SK-N-MC (cell line): ENCODE data around the gene CST3.
A peak's percentile ranks its signal among the peaks of the same experiment; 100 is the strongest.
"Not testable (repeated sequence)": the region's sequence is repeated elsewhere in the genome, so short reads cannot be mapped to it uniquely, and the experiment has no call there.

Source experiments
- DNase-seq: peaks from one replicate; pipeline ENCODE4 v3.0.0-alpha.2; 2011; ENCODE audit warnings: low read depth, low spot score
- H3K27ac ChIP-seq: fragments of 200-600 bp; sonication (generic); 2 replicates; pipeline ENCODE4 v1.5.1; 2016; ENCODE audit warnings: mixed run types
- H3K36me3 ChIP-seq: fragments of 200-600 bp; sonication (generic); 2 replicates; pipeline ENCODE4 v1.6.1; 2017; ENCODE audit warnings: antibody characterized with exemption, low read length, mixed read lengths; ENCODE audit not compliant: insufficient read depth
- H3K4me3 ChIP-seq: fragments of 200-600 bp; sonication (generic); 2 replicates; pipeline ENCODE4 v1.5.1; 2016
- H3K9ac ChIP-seq: fragments of 200-600 bp; sonication (generic); 2 replicates; pipeline ENCODE4 v1.8.0; 2017; ENCODE audit warnings: mixed run types, mixed read lengths; ENCODE audit not compliant: insufficient read length
- H3K9me3 ChIP-seq: fragments of 200-600 bp; sonication (generic); 2 replicates; pipeline ENCODE4 v1.6.1; 2017; ENCODE audit warnings: low read depth, mild to moderate bottlenecking, antibody characterized with exemption, low read length, moderate library complexity, mixed read lengths
- EZH2 ChIP-seq: fragments of 200-600 bp; sonication (generic); IDR thresholded peaks from one replicate; pipeline ENCODE4 v1.6.1; 2017; ENCODE audit warnings: antibody characterized with exemption
- FOXP2 ChIP-seq: optimal IDR thresholded peaks from 2 replicates; pipeline ENCODE3; 2011; ENCODE audit warnings: mild to moderate bottlenecking, moderate library complexity; ENCODE audit not compliant: insufficient read depth; ENCODE audit errors: extremely low read length, control extremely low read depth
- POLR2AphosphoS5 ChIP-seq: IDR thresholded peaks from 2 replicates; pipeline ENCODE4 v1.6.1; 2012; ENCODE audit warnings: mild to moderate bottlenecking, low read depth, low read length, borderline replicate concordance

Gene CST3, protein sequence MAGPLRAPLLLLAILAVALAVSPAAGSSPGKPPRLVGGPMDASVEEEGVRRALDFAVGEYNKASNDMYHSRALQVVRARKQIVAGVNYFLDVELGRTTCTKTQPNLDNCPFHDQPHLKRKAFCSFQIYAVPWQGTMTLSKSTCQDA

GRCh38 chr20:23637282-23638221 is at the start of gene CST3:
TSS of gene CST3 (minus strand) at chr20:23637955. CDS start at chr20:23637862, 93 bp downstream.
- no peaks in the 10 kb centered on the region for H3K36me3 ChIP-seq
- H3K27ac ChIP-seq = no peak within 1 kb of the TSS
- TF ChIP-seq POLR2AphosphoS5 = peak; percentile 59; the same call in 1 of the 2 replicates
- no peak for TF ChIP-seq FOXP2
- H3K9me3 ChIP-seq = no peaks in the 10 kb centered on the region
- DNase-seq = no peak
- peak within 1 kb of the TSS; percentile 79 for H3K9ac ChIP-seq
- peak within 1 kb of the TSS; percentile 89 for H3K4me3 ChIP-seq

DNA sequence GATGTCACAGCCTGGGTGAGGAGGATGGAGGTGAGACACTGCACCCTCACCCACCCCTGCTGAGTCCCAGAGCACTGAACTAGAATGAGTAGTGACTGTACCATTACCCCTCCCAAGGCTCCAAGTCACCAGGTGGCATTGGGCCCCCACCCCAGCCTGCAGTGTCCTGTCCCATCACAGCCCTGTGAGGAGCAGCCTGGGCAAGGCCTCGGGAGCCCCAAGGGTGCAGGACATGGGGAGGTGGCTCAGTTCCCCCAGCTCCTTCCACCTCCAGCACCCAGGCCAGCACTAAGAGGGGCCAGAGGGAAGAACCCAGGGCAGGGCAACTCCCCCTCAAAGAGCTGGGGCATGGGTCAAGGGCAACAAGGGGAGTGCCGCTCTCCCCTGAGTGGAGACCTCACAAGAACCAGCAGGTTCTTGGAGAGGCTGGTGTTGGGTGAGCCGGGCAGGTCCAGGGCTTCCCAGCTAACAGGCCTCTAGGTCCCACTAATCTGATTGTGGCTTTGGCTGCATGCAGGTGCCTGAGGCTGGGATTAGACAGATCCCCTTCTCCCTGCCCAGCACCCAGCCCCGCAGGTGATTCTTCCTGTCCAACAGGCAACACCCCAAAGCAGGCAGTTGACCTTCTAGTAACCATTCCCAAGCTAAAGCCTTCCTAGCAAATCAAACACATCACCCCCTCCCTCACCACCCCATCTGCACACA is 48.4 kb upstream of the CST3 start:
- Histone ChIP-seq H3K27ac (no peak overlapping the region), H3K9me3 (no peaks in the 10 kb centered on the region), H3K36me3 (no peaks in the 10 kb centered on the region), H3K9ac (no peak overlapping the region), H3K4me3 (no peak overlapping the region)
- no peak for TF ChIP-seq POLR2AphosphoS5
- TF ChIP-seq EZH2 = no peak
- no peak for TF ChIP-seq FOXP2
- no peak for DNase-seq

DNA sequence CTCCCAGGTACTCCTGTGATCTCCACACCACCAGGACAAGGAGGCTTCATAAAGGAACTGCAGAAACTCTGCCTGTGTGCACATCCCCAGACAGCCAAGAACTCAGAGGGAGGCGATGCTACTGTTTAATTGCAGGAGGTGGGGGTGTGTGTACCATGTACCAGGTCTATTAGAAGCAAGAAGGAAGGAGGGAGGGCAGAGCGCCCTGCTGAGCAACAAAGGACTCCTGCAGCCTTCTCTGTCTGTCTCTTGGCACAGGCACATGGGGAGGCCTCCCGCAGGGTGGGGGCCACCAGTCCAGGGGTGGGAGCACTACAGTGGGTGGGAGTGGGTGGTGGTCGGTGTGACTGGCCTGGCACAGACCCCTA is 47.8 kb upstream of the CST3 start:
- H3K9me3 ChIP-seq, H3K9ac ChIP-seq, H3K36me3 ChIP-seq, H3K27ac ChIP-seq, DNase-seq, H3K4me3 ChIP-seq: not testable (repeated sequence)

GRCh38 chr20:23684261-23684660 is 46.5 kb upstream of the CST3 start:
- no peak overlapping the region for H3K27ac ChIP-seq

DNA sequence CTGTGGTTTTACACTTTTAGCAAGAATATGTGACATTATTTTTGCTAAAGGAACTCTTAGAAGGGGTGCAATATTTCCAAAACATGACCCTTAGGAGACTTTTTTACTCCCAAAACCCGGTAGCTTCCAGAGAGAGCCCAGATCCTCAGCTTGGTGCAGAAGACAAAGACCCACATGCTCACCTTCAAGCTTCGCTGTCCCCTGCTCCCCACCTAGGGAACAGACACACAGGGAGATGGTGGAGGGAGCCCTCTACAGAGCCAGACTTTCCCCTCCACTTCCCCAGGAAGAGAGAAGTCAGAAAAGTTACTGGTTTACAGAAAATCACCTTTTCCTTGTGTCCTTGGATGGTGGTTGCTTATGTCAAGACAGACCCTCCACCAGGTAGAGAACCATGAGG is 46.1 kb upstream of the CST3 start:
- no peak overlapping the region for H3K4me3 ChIP-seq
- H3K9me3 ChIP-seq = no peaks in the 10 kb centered on the region
- H3K9ac ChIP-seq = no peak overlapping the region
- H3K27ac ChIP-seq = no peak overlapping the region
- no peak for DNase-seq
- TF ChIP-seq FOXP2 (no peak), POLR2AphosphoS5 (no peak), EZH2 (no peak)
- no peaks in the 10 kb centered on the region for H3K36me3 ChIP-seq

More at GRCh38 chr20:23684261-23684660, 46.5 kb upstream of the CST3 start:
- Histone ChIP-seq H3K36me3 (no peaks in the 10 kb centered on the region), H3K9me3 (no peaks in the 10 kb centered on the region), H3K9ac (no peak overlapping the region), H3K4me3 (no peak overlapping the region)
- no peak for DNase-seq
- TF ChIP-seq POLR2AphosphoS5 = no peak
- no peak for TF ChIP-seq EZH2
- no peak for TF ChIP-seq FOXP2

GRCh38 chr20:23683281-23683680 is 45.5 kb upstream of the CST3 start:
- no peaks in the 10 kb centered on the region for H3K9me3 ChIP-seq
- no peak for DNase-seq
- H3K4me3 ChIP-seq = no peak overlapping the region
- no peak overlapping the region for H3K9ac ChIP-seq
- no peak overlapping the region for H3K27ac ChIP-seq
- H3K36me3 ChIP-seq = no peaks in the 10 kb centered on the region
- TF ChIP-seq POLR2AphosphoS5 (no peak), FOXP2 (no peak), EZH2 (no peak)

DNA sequence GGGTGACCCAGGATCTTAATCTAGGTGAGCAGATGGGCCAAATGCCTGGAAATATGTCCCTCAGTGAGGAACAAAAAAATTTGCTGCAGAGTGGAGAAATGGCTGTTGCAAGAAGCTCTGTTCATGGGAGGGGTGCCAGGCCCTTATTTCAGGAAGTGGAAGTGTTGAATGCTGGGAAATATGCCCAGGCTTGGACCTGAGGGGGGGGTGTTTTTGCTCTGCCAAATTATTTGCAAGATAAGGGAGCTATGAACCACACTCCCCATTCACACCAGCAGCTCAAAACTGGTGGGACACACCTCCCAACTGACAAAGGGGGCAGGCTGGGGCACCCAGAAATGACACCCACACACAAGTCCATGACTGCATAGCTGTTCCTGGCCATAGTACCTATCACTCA is 42.4 kb upstream of the CST3 start:
- no peak for DNase-seq
- TF ChIP-seq FOXP2 = no peak
- TF ChIP-seq EZH2 = no peak
- TF ChIP-seq POLR2AphosphoS5 = no peak
- Histone ChIP-seq H3K4me3 (no peak overlapping the region), H3K9ac (no peak overlapping the region), H3K9me3 (no peaks in the 10 kb centered on the region), H3K27ac (no peak overlapping the region), H3K36me3 (no peaks in the 10 kb centered on the region)
